Measurements from ENCODE around the gene TTLL3.
A peak's percentile ranks its signal among the peaks of the same experiment; 100 is the strongest.
"Not testable (repeated sequence)": the region's sequence is repeated elsewhere in the genome, so short reads cannot be mapped to it uniquely, and the experiment has no call there.

Gene TTLL3

GRCh38 chr3:9841015-9841414, 31.0 kb downstream of the TTLL3 start:
- no peak for DNase-seq (ENCODE audit: low spot score)

GRCh38 chr3:9843715-9844438, 33.8 kb downstream of the TTLL3 start, which contains the start of gene RPUSD3:
Gene RPUSD3 (minus strand): TSS chr3:9844008. CDS start chr3:9843990, 18 bp downstream.
- peak; percentile 95 for DNase-seq (ENCODE audit: low spot score)

- DNase-seq (ENCODE audit: low spot score) = no peak
These were observed 36.2 kb downstream of the TTLL3 start for GRCh38 chr3:9846231-9846630.

GRCh38 chr3:9846931-9847488, 36.9 kb downstream of the TTLL3 start:
- DNase-seq (ENCODE audit: low spot score) = no peak

GRCh38 chr3:9847870-9848269, 37.8 kb downstream of the TTLL3 start:
- not testable (repeated sequence) for DNase-seq (ENCODE audit: low spot score)

- peak; percentile 63 for DNase-seq (ENCODE audit: low spot score)
These were observed 38.8 kb downstream of the TTLL3 start for GRCh38 chr3:9848860-9849259.

- not testable (repeated sequence) for DNase-seq (ENCODE audit: low spot score)
These were observed 41.3 kb downstream of the TTLL3 start for GRCh38 chr3:9851383-9851782.

GRCh38 chr3:9851926-9852325, 41.9 kb downstream of the TTLL3 start:
- DNase-seq (ENCODE audit: low spot score) = not testable (repeated sequence)

GRCh38 chr3:9852528-9852927, 42.5 kb downstream of the TTLL3 start:
- DNase-seq (ENCODE audit: low spot score) = no peak

- DNase-seq (ENCODE audit: low spot score) = not testable (repeated sequence)
These were observed 44.4 kb downstream of the TTLL3 start for GRCh38 chr3:9854291-9854940.

- DNase-seq (ENCODE audit: low spot score) = no peak
These were observed 45.5 kb downstream of the TTLL3 start for GRCh38 chr3:9855594-9855993.

GRCh38 chr3:9859530-9860025, 49.5 kb downstream of the TTLL3 start:
- no peak for DNase-seq (ENCODE audit: low spot score)

- DNase-seq (ENCODE audit: low spot score) = no peak
These were observed 51.1 kb downstream of the TTLL3 start for GRCh38 chr3:9861201-9861600.

GRCh38 chr3:9861626-9862130, 51.6 kb downstream of the TTLL3 start:
- DNase-seq (ENCODE audit: low spot score) = no peak

- DNase-seq (ENCODE audit: low spot score) = no peak
These were observed 52.5 kb downstream of the TTLL3 start for GRCh38 chr3:9862391-9863057.

GRCh38 chr3:9863058-9863772, 53.2 kb downstream of the TTLL3 start:
- no peak for DNase-seq (ENCODE audit: low spot score)

GRCh38 chr3:9864200-9864927, 54.3 kb downstream of the TTLL3 start:
- DNase-seq (ENCODE audit: low spot score) = no peak

- not testable (repeated sequence) for DNase-seq (ENCODE audit: low spot score)
These were observed 55.1 kb downstream of the TTLL3 start for GRCh38 chr3:9865125-9865637.

- DNase-seq (ENCODE audit: low spot score) = no peak
These were observed 56.6 kb downstream of the TTLL3 start for GRCh38 chr3:9866639-9867038.

GRCh38 chr3:9867106-9867505, 57.0 kb downstream of the TTLL3 start:
- DNase-seq (ENCODE audit: low spot score) = no peak

- DNase-seq (ENCODE audit: low spot score) = no peak
These were observed 59.9 kb downstream of the TTLL3 start for GRCh38 chr3:9869955-9870354.

Measured in NAMALWA (cell line).